OCI-LY7 (cell line): Measurements from ENCODE around the gene CERK. TPM values are rescaled to one million over a fixed set of nuclear protein-coding genes. Genes with fewer than 3 reads are reported as not detected.

Source experiments
- BruUV-seq: library from RNA; stranded (reverse); fragments of 400-500 nt; replicated peaks from 2 replicates; lab custom pipeline; 2021; lab: Mats Ljungman, UMichigan
- CTCF ChIA-PET: fragments of 300-600 bp; sonication (Branson Sonifier 250); formaldehyde crosslinking; loops from one replicate; lab custom pipeline; 2022; ENCODE audit warnings: antibody characterized with exemption; ENCODE audit not compliant: unreplicated experiment; lab: Charles Lee
- POLR2A ChIA-PET: fragments of 300-600 bp; sonication (Branson Sonifier 250); formaldehyde crosslinking; loops from one replicate; lab custom pipeline; 2022; ENCODE audit warnings: antibody characterized with exemption; lab: Charles Lee
- DNase-seq: peaks from one replicate; pipeline ENCODE4 v3.0.0-alpha.2; 2015; ENCODE audit warnings: low spot score
- H2AFZ ChIP-seq: fragments of 200-600 bp; sonication (generic), shearing (Covaris generic); 2 replicates; pipeline ENCODE4 v1.6.1; 2014; ENCODE audit warnings: mild to moderate bottlenecking, antibody characterized with exemption, low read length, moderate library complexity
- H3K27ac ChIP-seq: fragments of 200-600 bp; sonication (generic); 2 replicates; pipeline ENCODE4 v1.5.1; 2014; ENCODE audit warnings: mixed run types, low read depth, mild to moderate bottlenecking, moderate library complexity, low read length, inconsistent platforms; ENCODE audit not compliant: poor library complexity, severe bottlenecking
- H3K36me3 ChIP-seq: fragments of 200-600 bp; sonication (generic); 2 replicates; pipeline ENCODE4 v1.6.1; 2014; ENCODE audit warnings: mild to moderate bottlenecking, antibody characterized with exemption, low read length, moderate library complexity, mixed read lengths; ENCODE audit not compliant: insufficient read depth
- H3K4me1 ChIP-seq: fragments of 200-600 bp; sonication (generic); 2 replicates; pipeline ENCODE4 v1.5.1; 2014; ENCODE audit warnings: mild to moderate bottlenecking, low read length; ENCODE audit not compliant: insufficient read depth, poor library complexity, severe bottlenecking
- H3K4me2 ChIP-seq: fragments of 200-600 bp; sonication (generic); 2 replicates; pipeline ENCODE4 v1.6.1; 2014; ENCODE audit warnings: mild to moderate bottlenecking, low read length
- H3K4me3 ChIP-seq: fragments of 200-600 bp; sonication (generic); 2 replicates; pipeline ENCODE4 v1.5.1; 2014; ENCODE audit warnings: mild to moderate bottlenecking, low read depth, low read length; ENCODE audit not compliant: poor library complexity, severe bottlenecking
- H3K79me2 ChIP-seq: fragments of 200-600 bp; sonication (generic); 2 replicates; pipeline ENCODE4 v1.6.1; 2016; ENCODE audit warnings: low read depth, mild to moderate bottlenecking, low read length, moderate library complexity, mixed read lengths; ENCODE audit not compliant: insufficient read depth
- H3K9me2 ChIP-seq: fragments of 200-600 bp; sonication (generic); 2 replicates; pipeline ENCODE4 v1.6.1; 2016; ENCODE audit warnings: mild to moderate bottlenecking, low read length, mixed read lengths; ENCODE audit not compliant: insufficient read depth
- H3K9me3 ChIP-seq: fragments of 200-600 bp; sonication (generic); 2 replicates; pipeline ENCODE4 v1.6.1; 2014; ENCODE audit warnings: mild to moderate bottlenecking, mixed run types, low read length, mixed read lengths
- H4K20me1 ChIP-seq: fragments of 200-600 bp; sonication (generic); 2 replicates; pipeline ENCODE4 v1.6.1; 2014; ENCODE audit warnings: mild to moderate bottlenecking, antibody characterized with exemption, low read length, moderate library complexity, mixed read lengths; ENCODE audit not compliant: insufficient read depth
- CTCF ChIP-seq: fragments of 200-600 bp; sonication (generic); conservative IDR thresholded peaks from 2 replicates; pipeline ENCODE4 v1.5.1; 2014; ENCODE audit warnings: mild to moderate bottlenecking, antibody characterized with exemption, low read length, moderate library complexity, mixed read lengths
- EZH2phosphoT487 ChIP-seq: fragments of 200-600 bp; sonication (generic); IDR thresholded peaks from 2 replicates; pipeline ENCODE4 v1.6.1; 2018; ENCODE audit warnings: low read depth, borderline replicate concordance, mild to moderate bottlenecking, mixed run types, antibody characterized with exemption, low read length, moderate library complexity, mixed read lengths
- intact Hi-C: fragments of 100-400 bp; cut with micrococcal nuclease; formaldehyde crosslinking; loops from one replicate; pipeline ENCODE4 v1.10.0; 2022; ENCODE audit not compliant: unreplicated experiment
- total RNA-seq, 2 experiments: library from RNA; depleted of rRNA in 1 of 2; stranded (reverse); fragments of >200 nt in 1 of 2; shearing (Covaris generic) in 1 of 2; gene quantifications; 2 replicates each; pipeline ENCODE4 v1.2.3, GENCODE V29; 2014 to 2022

The CERK gene
- total RNA-seq, 2 experiments from 2014 or later: 36.6 to 48.1 TPM

DNA sequence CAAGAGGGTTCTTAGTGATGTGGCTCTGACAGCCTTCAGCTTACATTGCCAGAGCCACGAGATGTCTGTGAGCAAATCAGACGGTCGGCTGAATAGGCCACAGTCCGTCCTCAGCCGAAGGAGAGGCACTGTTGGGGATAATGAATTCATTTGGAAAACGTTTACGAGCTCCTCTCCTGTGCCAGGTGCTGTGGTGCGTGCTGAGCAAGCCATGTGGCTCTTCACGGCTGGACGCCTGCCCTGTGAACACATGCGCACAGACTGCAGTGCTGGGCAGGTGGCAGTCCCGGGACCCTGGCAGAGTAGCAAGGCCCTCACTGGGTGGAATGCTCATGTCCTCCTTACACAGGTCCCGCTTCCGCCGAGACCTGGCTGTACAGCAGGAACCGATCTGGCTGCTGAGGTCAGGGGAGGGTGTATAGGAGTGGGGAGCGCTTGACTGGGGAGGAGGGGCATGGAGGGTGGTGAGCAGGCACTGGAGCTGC lies 31.2 kb upstream of the CERK start:
- Histone ChIP-seq H2AFZ (no peak overlapping the region), H3K27ac (peak overlapping the region; percentile 65), H3K4me2 (peak overlapping the region; percentile 67), H3K36me3 (peaks cover 28% of the 10 kb centered on the region), H4K20me1 (no peaks in the 10 kb centered on the region; the same call in 1 of the 2 replicates), H3K4me3 (peak overlapping the region; percentile 41), H3K9me2 (no peaks in the 10 kb centered on the region), H3K9me3 (no peaks in the 10 kb centered on the region), H3K79me2 (peaks cover 68% of the 10 kb centered on the region), H3K4me1 (peaks cover 76% of the 10 kb centered on the region)
- ChIA-PET CTCF (interaction anchor here (1.3 kb wide), 1 partner anchor 9 kb away, joined by 5 read pairs; no protein-coding TSS in a partner anchor), POLR2A (interaction anchor here (0.7 to 1.4 kb wide), 5 partner anchors 9 to 34 kb away, joined by 3 to 4 read pairs (median 4); no protein-coding TSS in a partner anchor)
- intact Hi-C loops: loop anchor here (10.0 kb wide), 1 partner anchor 204 kb away; no protein-coding TSS in a partner anchor
- peak; percentile 70 for DNase-seq
- BruUV-seq: no TSS peak
- TF ChIP-seq EZH2phosphoT487 (no peak), CTCF (no peak)

DNA sequence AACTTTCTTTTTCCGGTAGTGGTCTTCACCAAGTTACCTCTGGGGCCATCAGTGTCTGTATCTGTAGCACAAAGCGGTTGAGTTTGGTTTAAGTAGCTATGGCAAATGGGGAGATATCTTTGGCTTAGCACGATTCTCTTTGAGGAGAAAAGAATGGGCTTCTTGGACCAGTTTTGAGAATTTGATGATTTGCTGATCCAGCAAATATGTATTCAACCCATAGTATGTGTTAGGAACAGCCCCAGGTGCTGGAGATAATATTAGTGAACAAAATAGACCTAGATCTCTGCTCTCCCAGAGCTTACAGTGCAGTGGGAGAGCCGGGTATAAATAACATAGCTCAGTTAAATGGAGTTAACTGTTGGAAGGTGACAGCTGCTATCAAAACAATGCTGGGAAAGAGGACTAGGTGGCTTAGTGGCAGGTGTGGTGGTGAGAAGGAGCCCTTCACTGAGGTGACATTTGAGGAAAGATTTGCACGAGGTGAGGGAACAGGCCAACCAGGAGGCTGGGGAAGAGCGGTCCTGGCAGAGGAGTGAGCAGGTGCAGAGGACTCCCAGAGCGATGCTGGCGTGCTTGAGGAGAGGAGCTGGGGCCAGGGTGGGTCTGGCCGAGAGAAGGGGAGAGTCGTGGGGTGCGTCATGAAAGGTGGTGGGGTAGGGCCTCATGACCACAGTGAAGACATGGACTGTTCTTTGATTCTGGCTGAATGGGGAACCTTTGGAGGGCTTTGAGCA lies 29.4 kb upstream of the CERK start:
- H3K4me1 ChIP-seq: peaks cover 69% of the 10 kb centered on the region
- H4K20me1 ChIP-seq: no peaks in the 10 kb centered on the region; the same call in 1 of the 2 replicates
- no peak for TF ChIP-seq CTCF
- TF ChIP-seq EZH2phosphoT487: no peak
- peak overlapping the region; percentile 65 for H3K27ac ChIP-seq
- no peak overlapping the region for H2AFZ ChIP-seq
- H3K9me3 ChIP-seq: no peaks in the 10 kb centered on the region
- H3K36me3 ChIP-seq: peaks cover 28% of the 10 kb centered on the region
- BruUV-seq: no TSS peak
- no peak for DNase-seq
- H3K79me2 ChIP-seq: peaks cover 81% of the 10 kb centered on the region
- CTCF ChIA-PET: no interaction called here
- peak overlapping the region; percentile 34 for H3K4me2 ChIP-seq
- H3K4me3 ChIP-seq: no peak overlapping the region
- POLR2A ChIA-PET: interaction anchor here (0.8 kb wide), 1 partner anchor 35 kb away, joined by 3 read pairs; no protein-coding TSS in a partner anchor
- intact Hi-C loops: loop anchor here (10.0 kb wide), 1 partner anchor 203 kb away; no protein-coding TSS in a partner anchor
- no peaks in the 10 kb centered on the region for H3K9me2 ChIP-seq
